Measurements from ENCODE around the gene NRG4.
A peak's percentile ranks its signal among the peaks of the same experiment; 100 is the strongest.

DNA sequence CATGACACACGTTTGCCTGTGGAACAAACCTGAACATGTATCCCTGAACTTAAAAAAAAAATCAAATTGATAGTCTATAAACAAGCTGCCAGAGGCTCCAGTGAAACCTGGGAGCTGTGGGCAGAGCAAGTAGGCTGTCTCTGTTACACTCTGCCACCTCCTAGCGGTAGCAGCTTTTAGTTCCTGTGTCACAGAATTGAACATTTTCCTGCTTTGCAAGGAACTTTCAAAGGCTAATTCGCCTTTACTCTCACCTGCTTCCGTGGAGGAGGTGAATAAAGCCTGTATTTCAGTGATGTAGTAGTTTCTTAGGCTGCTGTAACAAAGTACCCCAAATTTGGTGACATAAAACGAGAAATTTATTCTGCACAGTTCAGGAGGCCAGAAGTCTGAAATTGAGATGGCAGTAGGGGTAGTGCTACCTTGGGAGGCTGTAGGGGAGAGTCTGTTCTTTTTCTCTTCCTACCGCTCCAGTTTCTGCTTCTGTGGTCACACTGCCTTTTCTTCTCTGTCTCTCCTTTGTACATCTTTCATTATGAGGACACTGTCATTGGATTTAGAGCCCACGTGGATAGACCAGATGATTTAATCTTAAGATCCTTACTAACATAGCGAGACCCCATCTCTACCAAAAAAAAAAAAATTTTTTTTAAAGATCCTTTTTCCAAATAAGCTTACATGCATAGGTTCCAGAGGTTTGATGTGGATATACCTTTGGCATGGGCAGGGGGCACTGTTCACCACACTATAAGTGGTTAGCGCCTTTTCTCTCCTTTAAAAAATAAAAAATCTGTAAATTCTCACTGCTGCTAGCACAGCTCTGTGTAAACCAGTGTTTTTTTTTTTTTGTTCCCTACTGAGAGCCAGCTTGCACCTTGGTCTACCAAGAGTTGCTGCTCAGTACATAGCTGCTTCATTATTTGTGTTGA lies 83.3 kb downstream of the NRG4 start:
- TF ChIP-seq, protein P1, sequence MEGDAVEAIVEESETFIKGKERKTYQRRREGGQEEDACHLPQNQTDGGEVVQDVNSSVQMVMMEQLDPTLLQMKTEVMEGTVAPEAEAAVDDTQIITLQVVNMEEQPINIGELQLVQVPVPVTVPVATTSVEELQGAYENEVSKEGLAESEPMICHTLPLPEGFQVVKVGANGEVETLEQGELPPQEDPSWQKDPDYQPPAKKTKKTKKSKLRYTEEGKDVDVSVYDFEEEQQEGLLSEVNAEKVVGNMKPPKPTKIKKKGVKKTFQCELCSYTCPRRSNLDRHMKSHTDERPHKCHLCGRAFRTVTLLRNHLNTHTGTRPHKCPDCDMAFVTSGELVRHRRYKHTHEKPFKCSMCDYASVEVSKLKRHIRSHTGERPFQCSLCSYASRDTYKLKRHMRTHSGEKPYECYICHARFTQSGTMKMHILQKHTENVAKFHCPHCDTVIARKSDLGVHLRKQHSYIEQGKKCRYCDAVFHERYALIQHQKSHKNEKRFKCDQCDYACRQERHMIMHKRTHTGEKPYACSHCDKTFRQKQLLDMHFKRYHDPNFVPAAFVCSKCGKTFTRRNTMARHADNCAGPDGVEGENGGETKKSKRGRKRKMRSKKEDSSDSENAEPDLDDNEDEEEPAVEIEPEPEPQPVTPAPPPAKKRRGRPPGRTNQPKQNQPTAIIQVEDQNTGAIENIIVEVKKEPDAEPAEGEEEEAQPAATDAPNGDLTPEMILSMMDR (IDR thresholded peaks at IDR 0.05; ENCODE audit: low read length) = peak; percentile 77
- TF ChIP-seq EZH2 (optimal IDR thresholded peaks at IDR 0.05; ENCODE audit: low read depth, low read length) = no peak
